Breast epithelium (tissue), 3 donors: ENCODE results near the gene NAT10.

Experiments used
- POLR2A ChIP-seq: fragments of 450-650 bp; IDR thresholded peaks from one replicate; pipeline ENCODE4 v1.6.1; 2016; ENCODE audit warnings: antibody characterized with exemption, mild to moderate bottlenecking, moderate library complexity
- POLR2AphosphoS5 ChIP-seq, 3 donors: sonication (generic); formaldehyde crosslinking; IDR thresholded peaks; one replicate each; pipeline ENCODE4 v1.6.1; 2017; ENCODE audit warnings: antibody characterized with exemption in 3 of 3
- TF ChIP-seq, protein P1 (sequence below), 3 donors: fragments of 450-650 bp; IDR thresholded peaks; one replicate each; pipeline ENCODE4 v1.5.1; 2016 to 2017; ENCODE audit warnings: antibody characterized with exemption in 3 of 3, mild to moderate bottlenecking in 3 of 3, moderate library complexity in 3 of 3

DNA sequence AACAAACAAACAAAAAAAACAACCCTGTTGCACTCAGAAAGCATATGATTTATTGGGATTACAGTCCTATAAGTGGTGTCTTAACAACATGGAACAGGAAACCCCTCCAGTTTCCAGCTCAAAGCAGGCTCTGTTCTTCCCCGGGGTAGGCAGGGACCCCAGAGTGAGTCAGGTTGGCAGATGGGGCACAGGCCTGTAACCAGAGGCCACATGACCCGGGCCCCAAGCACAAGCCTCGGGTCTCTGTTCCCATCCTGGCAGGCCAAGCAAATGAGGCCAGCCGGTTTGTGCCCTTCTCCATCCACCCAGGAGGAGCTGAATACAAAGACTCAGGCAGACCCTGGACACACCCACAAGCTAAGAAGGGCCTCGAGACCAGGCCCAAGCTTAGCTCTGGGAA lies 75.8 kb downstream of the NAT10 start:
- TF ChIP-seq, protein P1, sequence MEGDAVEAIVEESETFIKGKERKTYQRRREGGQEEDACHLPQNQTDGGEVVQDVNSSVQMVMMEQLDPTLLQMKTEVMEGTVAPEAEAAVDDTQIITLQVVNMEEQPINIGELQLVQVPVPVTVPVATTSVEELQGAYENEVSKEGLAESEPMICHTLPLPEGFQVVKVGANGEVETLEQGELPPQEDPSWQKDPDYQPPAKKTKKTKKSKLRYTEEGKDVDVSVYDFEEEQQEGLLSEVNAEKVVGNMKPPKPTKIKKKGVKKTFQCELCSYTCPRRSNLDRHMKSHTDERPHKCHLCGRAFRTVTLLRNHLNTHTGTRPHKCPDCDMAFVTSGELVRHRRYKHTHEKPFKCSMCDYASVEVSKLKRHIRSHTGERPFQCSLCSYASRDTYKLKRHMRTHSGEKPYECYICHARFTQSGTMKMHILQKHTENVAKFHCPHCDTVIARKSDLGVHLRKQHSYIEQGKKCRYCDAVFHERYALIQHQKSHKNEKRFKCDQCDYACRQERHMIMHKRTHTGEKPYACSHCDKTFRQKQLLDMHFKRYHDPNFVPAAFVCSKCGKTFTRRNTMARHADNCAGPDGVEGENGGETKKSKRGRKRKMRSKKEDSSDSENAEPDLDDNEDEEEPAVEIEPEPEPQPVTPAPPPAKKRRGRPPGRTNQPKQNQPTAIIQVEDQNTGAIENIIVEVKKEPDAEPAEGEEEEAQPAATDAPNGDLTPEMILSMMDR (IDR thresholded peaks at IDR 0.05): no peak
- TF ChIP-seq POLR2AphosphoS5 (IDR thresholded peaks at IDR 0.05) (no peak), POLR2A (no peak)
